Right lobe of liver (tissue), 5 donors: ENCODE measurements around the gene TIA1. TPM values are rescaled to one million over a fixed set of nuclear protein-coding genes. Genes with fewer than 3 reads are reported as not detected.

Experiments used
- microRNA counts: library from miRNA; unstranded; fragments of <30 nt; microRNA quantifications from one replicate; lab custom pipeline; 2016
- microRNA-seq, 2 donors: library from miRNA; unstranded; fragments of <30 nt; microRNA quantifications; one replicate each; pipeline ENCODE4, GENCODE V29; 2019 to 2020
- small RNA-seq, 2 experiments: library from RNA; depleted of rRNA; stranded (forward); fragments of <200 nt; gene quantifications; one replicate each; pipeline ENCODE3, GENCODE V24; 2016
- total RNA-seq, 6 experiments: library from RNA; depleted of rRNA in 2 of 6; stranded (reverse); fragments of >200 nt in 2 of 6; fragmentation: NEBNext Ultra II Directional in 3 of 6; extraction: Animal tissue kit (Norgen Biotek cat#: 25700) in 3 of 6; gene quantifications; one replicate each; pipeline versions ENCODE4 v1.1.0 to v1.2.4, GENCODE V29; 2016 to 2023
- donor health status: DM: no; HTN: no; CAD: no.
- donor health status: DM: no; HTN: no; CAD: no.
- donor health status: DM: no; HTN: yes; CAD: no.
- donor health status: DM: no; HTN: yes; CAD: no.

TIA1 gene
- total RNA-seq, 6 experiments from 2014 or later, result 27.5 to 44.2 (median 35.8) TPM

MicroRNA genes within 50 kb of the gene (microRNA counts, 767-probe panel; counts per million panel counts)
- microRNA hsa-miR-1285-3p (lab: Ali Mortazavi, UCI), result 237 counts per million

Small RNAs within 50 kb of the gene (microRNA-seq; reads per million reads assigned to microRNA genes)
- 0 reads per million in 2 donors for gene MIR1285-2

Small RNAs within 50 kb of the gene (small RNA-seq; reads per million reads assigned to genes)
- gene AC016700.2, result 0 reads per million in 2 experiments
- 0 reads per million in 2 experiments for gene MIR1285-2

Other genes with a start within 250 kb of the TIA1 start
- gene PCBP1, start 161.2 kb downstream of the TIA1 start, total RNA-seq, result 100 to 1,000 TPM; 147 to 220 (median 178) TPM
- gene C2orf42, start 57.6 kb downstream of the TIA1 start, total RNA-seq, result 10 to 100 TPM; 10.9 to 22.5 (median 16.7) TPM
- 100 to 1,000 TPM in 3 of 6 experiments, 10 to 100 TPM in 3; 38.8 to 186 (median 92.5) TPM for gene PCYOX1, start 9.5 kb upstream of the TIA1 start, total RNA-seq
- 10 to 100 TPM; 38.7 to 96.6 (median 60.8) TPM for gene SNRPG, start 45.1 kb upstream of the TIA1 start, total RNA-seq
- 10 to 100 TPM; 18.6 to 31.6 (median 21.1) TPM for gene FAM136A, start 53.4 kb upstream of the TIA1 start, total RNA-seq